T-helper 1 cell treated with Interleukin-12 subunit alpha and Interleukin-12 subunit beta and Interleukin-4 antibody, amounts not matched to agents 30 ng/mL and 1 ng/mL, for 36 hours (primary cell): ENCODE data around the gene MYEOV. TPM values are rescaled to one million over a fixed set of nuclear protein-coding genes. Genes with fewer than 3 reads are reported as not detected.

Experiments used
- intact Hi-C: fragments of 100-400 bp; cut with micrococcal nuclease; formaldehyde crosslinking; loops from one replicate; pipeline ENCODE4 v1.15.1; 2024
- total RNA-seq: library from RNA; stranded (reverse); gene quantifications from 2 replicates; pipeline ENCODE4 v1.2.3, GENCODE V29; 2022

MYEOV gene
- total RNA-seq, 1 donor from 2014 or later, result not detected

GRCh38 chr11:69312453-69313404 lies 18.8 kb downstream of the MYEOV start:
- intact Hi-C loops, result loop anchor here (2.0 kb wide), 2 partner anchors 16 to 24 kb away; no protein-coding TSS in a partner anchor

- intact Hi-C loops, result loop anchor here (2.0 kb wide), 2 partner anchors 17 to 23 kb away; no protein-coding TSS in a partner anchor
Measured at GRCh38 chr11:69313992-69314391, 20.0 kb downstream of the MYEOV start.

DNA sequence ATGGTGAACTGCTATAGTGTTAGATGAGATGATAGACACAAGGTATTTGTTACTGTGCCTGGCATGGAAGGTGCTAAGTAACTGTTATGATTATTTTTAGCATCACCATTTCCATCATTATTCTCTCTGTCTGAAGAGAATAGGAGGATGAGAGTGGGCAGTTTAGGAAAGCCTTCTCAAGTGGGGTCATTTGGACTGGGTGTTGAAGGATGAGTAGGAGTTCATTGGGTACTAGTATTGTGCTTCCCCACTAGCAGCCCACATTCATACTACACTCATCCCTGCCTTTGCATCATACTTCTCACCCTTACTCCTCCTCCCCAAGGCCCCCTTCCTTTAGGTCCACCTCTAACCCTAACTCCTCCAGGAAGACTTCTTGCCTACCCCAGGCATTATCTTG lies 20.6 kb downstream of the MYEOV start:
- intact Hi-C loops, result no loop called here

GRCh38 chr11:69316956-69317355 lies 23.0 kb downstream of the MYEOV start:
- intact Hi-C loops, result no loop called here

GRCh38 chr11:69317401-69318092 lies 23.6 kb downstream of the MYEOV start:
- intact Hi-C loops, result no loop called here

GRCh38 chr11:69318093-69318420 lies 24.1 kb downstream of the MYEOV start:
- intact Hi-C loops, result no loop called here

- intact Hi-C loops, result no loop called here
Measured at GRCh38 chr11:69319255-69320106, 25.5 kb downstream of the MYEOV start.

DNA sequence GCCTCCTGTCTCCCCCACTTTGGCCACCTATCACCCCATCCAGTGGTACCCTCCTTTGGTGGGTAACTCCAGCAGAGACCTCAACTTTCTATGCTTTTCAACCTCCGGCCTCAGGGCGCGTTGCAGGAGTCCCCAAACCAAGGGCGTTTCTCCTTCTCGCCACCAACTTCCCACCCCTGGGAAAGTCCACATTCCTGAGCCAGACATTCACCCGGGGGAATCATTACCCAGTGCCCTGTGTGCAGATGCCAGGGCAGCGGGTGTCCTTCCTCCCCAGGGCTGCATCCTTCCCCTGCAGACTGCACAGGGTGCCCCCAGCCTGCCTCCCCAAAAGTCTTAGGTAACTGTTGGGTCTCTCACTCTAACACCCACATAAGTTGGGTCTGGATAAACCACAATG lies 26.4 kb downstream of the MYEOV start:
- intact Hi-C loops, result no loop called here

GRCh38 chr11:69320756-69321741 lies 27.1 kb downstream of the MYEOV start:
- intact Hi-C loops, result no loop called here

GRCh38 chr11:69321877-69322361 lies 28.0 kb downstream of the MYEOV start:
- intact Hi-C loops, result no loop called here

DNA sequence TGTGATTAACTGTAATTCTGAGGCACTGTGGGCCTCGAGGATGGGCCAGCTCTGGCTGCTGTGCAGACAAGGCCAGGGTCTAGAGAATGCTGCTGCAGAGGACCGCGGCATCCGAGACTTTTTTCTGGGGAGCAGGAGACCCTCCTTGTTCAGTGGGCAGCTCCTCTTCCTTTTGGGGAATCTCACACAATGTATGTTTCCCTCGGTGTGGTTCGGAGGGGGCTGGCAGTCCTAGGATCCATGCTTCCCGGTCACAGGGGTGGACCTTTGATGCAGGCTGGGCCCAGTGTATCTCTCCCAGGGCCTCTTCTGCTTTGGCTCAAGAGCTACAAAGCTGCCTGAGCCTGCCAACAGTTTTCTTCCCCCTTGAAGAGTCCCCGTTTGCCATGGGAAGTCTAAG lies 31.5 kb downstream of the MYEOV start:
- intact Hi-C loops, result no loop called here

GRCh38 chr11:69326622-69327219 lies 32.8 kb downstream of the MYEOV start:
- intact Hi-C loops, result no loop called here

- intact Hi-C loops, result no loop called here
Measured at GRCh38 chr11:69327741-69328191, 33.8 kb downstream of the MYEOV start.

DNA sequence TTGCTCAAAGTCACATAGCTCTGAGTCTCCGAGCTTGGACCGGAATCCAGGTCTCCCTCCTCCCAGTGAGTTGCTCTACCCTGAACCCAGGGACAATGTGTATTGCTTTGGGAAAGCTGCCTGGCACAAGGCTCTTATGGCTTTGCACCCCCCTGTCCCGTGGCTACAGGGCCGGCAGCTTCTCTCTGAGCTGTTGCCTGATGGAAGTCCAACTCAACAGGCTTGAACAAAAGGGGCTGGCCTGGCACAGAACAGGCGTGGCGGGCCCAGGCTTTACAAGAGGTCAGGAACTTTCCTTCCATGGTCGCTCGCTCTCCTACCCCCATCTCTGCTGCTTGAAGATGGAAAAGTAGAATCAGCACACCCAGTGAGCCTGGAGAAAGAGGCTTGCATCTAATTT lies 34.3 kb downstream of the MYEOV start:
- intact Hi-C loops, result no loop called here

GRCh38 chr11:69329581-69329980 lies 35.6 kb downstream of the MYEOV start:
- intact Hi-C loops, result no loop called here

DNA sequence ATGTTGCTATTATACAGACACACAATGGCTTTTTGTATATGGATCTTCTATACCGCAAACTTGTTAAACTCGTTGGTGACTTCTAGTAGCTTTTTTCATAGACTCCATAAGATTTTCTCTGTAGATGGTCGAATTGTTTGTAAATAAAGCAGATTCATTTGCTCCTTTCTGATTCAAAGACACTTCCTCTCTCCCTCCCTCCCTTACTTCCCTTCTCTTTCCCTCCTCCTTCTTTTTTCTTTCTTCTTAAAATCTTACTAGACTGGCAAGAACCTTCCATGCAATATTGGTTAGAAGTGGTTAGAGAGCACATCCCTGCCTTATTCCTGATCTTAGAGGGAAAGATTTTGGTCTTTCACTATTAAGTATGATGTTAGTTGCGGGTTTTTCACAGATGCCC lies 36.4 kb downstream of the MYEOV start:
- intact Hi-C loops, result no loop called here

- intact Hi-C loops, result no loop called here
Measured at GRCh38 chr11:69333149-69333710, 39.3 kb downstream of the MYEOV start.

GRCh38 chr11:69333879-69334278 lies 39.9 kb downstream of the MYEOV start:
- intact Hi-C loops, result no loop called here

DNA sequence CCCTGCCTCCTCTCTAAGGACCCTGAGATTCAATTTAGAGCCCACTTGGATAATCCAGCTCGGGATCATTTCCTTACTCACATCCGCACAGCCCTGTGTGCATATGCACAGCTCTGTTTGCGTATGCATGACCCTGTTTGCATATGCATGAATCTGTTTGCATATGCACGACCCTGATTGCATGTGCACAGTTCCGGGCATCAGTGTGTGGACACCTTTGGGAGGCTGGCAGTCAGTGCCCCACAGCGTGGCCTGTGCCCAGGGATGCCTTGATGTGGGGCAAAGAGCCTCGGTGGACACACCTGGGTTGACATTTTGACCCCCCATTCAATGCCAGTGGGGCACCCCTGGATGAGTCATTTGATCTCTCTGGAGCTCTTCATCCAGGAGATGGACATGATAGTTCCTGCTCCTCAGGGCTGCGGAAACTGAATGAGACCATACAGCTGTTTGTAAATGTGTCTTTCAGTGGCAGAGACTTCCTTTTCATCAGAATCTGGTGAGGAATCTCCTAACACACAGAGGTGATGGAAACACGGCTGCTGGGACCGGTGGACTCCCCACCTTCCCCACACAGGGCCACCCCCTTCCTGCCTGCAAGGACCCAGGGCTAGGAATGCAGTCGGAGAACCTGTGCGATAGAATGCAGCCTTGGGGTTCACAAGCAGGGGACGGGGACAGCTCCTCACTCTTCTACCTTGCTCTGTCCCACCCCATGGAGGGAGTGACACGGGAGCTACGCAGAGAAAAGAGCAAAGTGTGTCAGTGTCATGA lies 41.2 kb downstream of the MYEOV start:
- intact Hi-C loops, result no loop called here
